ENCODE measurements around the gene CACNB4.

The CACNB4 gene

DNA sequence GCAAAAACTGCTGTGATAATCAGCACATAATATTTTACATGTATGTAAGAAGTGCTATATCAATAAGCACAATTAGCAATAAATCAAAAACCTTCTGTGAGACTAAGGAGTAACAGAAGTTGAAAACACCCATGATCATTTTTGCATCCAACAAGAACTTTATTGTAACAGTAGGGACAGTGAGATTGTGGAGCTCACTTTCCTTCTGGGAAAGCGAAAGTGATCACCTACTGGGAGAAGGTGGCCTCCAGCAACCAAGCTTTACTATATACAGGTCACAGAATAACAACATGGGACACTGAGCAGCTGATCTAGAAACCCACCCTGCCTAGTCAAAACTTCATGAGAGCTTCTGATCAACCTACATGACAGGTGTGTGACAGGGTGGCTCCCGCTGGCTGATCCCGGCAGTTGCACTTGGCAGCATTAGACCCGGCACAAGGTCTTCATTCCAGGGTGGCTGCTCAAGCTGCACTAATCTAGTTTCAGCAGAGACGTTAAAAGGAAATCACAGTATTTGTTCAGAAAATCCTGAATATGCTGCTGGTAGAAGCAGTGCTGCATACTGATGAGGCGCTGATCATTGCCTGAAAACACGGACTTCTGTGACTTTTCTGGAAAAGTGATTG lies 207.2 kb downstream of the CACNB4 start:
- H3K36me3 ChIP-seq (ENCODE audit: insufficient read depth, low read length), result no peaks in the 10 kb centered on the region
- no peaks in the 10 kb centered on the region for H3K4me1 ChIP-seq (ENCODE audit: insufficient read depth, low read length, poor library complexity, severe bottlenecking)
- H3K4me3 ChIP-seq (ENCODE audit: low read length, poor library complexity, severe bottlenecking), result no peak overlapping the region
- no peaks in the 10 kb centered on the region for H3K9me2 ChIP-seq (replicated peaks; ENCODE audit: low read depth, low read length)
- no peak overlapping the region for H3K4me2 ChIP-seq (ENCODE audit: low read depth, low read length, poor library complexity, severe bottlenecking)
- TF ChIP-seq, protein P1, sequence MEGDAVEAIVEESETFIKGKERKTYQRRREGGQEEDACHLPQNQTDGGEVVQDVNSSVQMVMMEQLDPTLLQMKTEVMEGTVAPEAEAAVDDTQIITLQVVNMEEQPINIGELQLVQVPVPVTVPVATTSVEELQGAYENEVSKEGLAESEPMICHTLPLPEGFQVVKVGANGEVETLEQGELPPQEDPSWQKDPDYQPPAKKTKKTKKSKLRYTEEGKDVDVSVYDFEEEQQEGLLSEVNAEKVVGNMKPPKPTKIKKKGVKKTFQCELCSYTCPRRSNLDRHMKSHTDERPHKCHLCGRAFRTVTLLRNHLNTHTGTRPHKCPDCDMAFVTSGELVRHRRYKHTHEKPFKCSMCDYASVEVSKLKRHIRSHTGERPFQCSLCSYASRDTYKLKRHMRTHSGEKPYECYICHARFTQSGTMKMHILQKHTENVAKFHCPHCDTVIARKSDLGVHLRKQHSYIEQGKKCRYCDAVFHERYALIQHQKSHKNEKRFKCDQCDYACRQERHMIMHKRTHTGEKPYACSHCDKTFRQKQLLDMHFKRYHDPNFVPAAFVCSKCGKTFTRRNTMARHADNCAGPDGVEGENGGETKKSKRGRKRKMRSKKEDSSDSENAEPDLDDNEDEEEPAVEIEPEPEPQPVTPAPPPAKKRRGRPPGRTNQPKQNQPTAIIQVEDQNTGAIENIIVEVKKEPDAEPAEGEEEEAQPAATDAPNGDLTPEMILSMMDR (conservative IDR thresholded peaks at IDR 0.05; ENCODE audit: low read length), result no peak
- H3K9me3 ChIP-seq (ENCODE audit: insufficient read depth, low read depth, low read length), result no peaks in the 10 kb centered on the region; the same call in 1 of the 2 replicates
- H2AFZ ChIP-seq (ENCODE audit: low read length), result no peak overlapping the region
- H4K20me1 ChIP-seq (ENCODE audit: insufficient read depth, low read length, poor library complexity, severe bottlenecking), result no peaks in the 10 kb centered on the region
- H3K79me2 ChIP-seq (ENCODE audit: insufficient read depth, low read length), result no peaks in the 10 kb centered on the region
- H3F3A ChIP-seq (ENCODE audit: low read depth), result no peaks in the 10 kb centered on the region
- H3K9ac ChIP-seq (ENCODE audit: low read depth, low read length, poor library complexity, severe bottlenecking), result no peak overlapping the region
- no peaks in the 10 kb centered on the region for H3K27me3 ChIP-seq (ENCODE audit: insufficient read depth, low read length, poor library complexity, severe bottlenecking)

- H3K4me3 ChIP-seq (ENCODE audit: low read length, poor library complexity, severe bottlenecking), result no peak overlapping the region
- TF ChIP-seq, protein P1 (conservative IDR thresholded peaks at IDR 0.05; ENCODE audit: low read length), result no peak
- no peak for TF ChIP-seq EZH2phosphoT487 (IDR thresholded peaks at IDR 0.05; ENCODE audit: borderline replicate concordance)
- no peaks in the 10 kb centered on the region for H3K79me2 ChIP-seq (ENCODE audit: insufficient read depth, low read length)
- H3K4me1 ChIP-seq (ENCODE audit: insufficient read depth, low read length, poor library complexity, severe bottlenecking), result no peaks in the 10 kb centered on the region
- H3K27me3 ChIP-seq (ENCODE audit: insufficient read depth, low read length, poor library complexity, severe bottlenecking), result no peaks in the 10 kb centered on the region
- no peaks in the 10 kb centered on the region for H3K9me2 ChIP-seq (replicated peaks; ENCODE audit: low read depth, low read length)
- no peaks in the 10 kb centered on the region for H4K20me1 ChIP-seq (ENCODE audit: insufficient read depth, low read length, poor library complexity, severe bottlenecking)
- H3K36me3 ChIP-seq (ENCODE audit: insufficient read depth, low read length), result no peaks in the 10 kb centered on the region
- no peak overlapping the region for H2AFZ ChIP-seq (ENCODE audit: low read length)
- no peak overlapping the region for H3K4me2 ChIP-seq (ENCODE audit: low read depth, low read length, poor library complexity, severe bottlenecking)
- H3K9ac ChIP-seq (ENCODE audit: low read depth, low read length, poor library complexity, severe bottlenecking), result no peak overlapping the region
- H3K9me3 ChIP-seq (ENCODE audit: insufficient read depth, low read depth, low read length), result no peaks in the 10 kb centered on the region
- no peaks in the 10 kb centered on the region for H3F3A ChIP-seq (ENCODE audit: low read depth)
Observed at GRCh38 chr2:151887164-151887563, 211.7 kb downstream of the CACNB4 start.

- Histone ChIP-seq H3K79me2 (ENCODE audit: insufficient read depth, low read length) (no peaks in the 10 kb centered on the region), H3K4me1 (ENCODE audit: insufficient read depth, low read length, poor library complexity, severe bottlenecking) (no peaks in the 10 kb centered on the region), H3K4me3 (ENCODE audit: low read length, poor library complexity, severe bottlenecking) (no peak overlapping the region), H3K27me3 (ENCODE audit: insufficient read depth, low read length, poor library complexity, severe bottlenecking) (no peaks in the 10 kb centered on the region), H3K4me2 (ENCODE audit: low read depth, low read length, poor library complexity, severe bottlenecking) (no peak overlapping the region), H3K36me3 (ENCODE audit: insufficient read depth, low read length) (no peaks in the 10 kb centered on the region), H4K20me1 (ENCODE audit: insufficient read depth, low read length, poor library complexity, severe bottlenecking) (no peaks in the 10 kb centered on the region), H2AFZ (ENCODE audit: low read length) (no peak overlapping the region), H3K9me2 (replicated peaks; ENCODE audit: low read depth, low read length) (no peaks in the 10 kb centered on the region), H3K9ac (ENCODE audit: low read depth, low read length, poor library complexity, severe bottlenecking) (no peak overlapping the region), H3K9me3 (ENCODE audit: insufficient read depth, low read depth, low read length) (no peaks in the 10 kb centered on the region), H3F3A (ENCODE audit: low read depth) (no peaks in the 10 kb centered on the region)
- TF ChIP-seq, protein P1 (conservative IDR thresholded peaks at IDR 0.05; ENCODE audit: low read length), result no peak
- TF ChIP-seq EZH2phosphoT487 (IDR thresholded peaks at IDR 0.05; ENCODE audit: borderline replicate concordance), result no peak
Observed at GRCh38 chr2:151886241-151886640, 212.6 kb downstream of the CACNB4 start.

Data from Loucy (cell line).